GM18499 (cell line): ENCODE measurements around the gene MED26.
"Not testable (repeated sequence)": the region's sequence is repeated elsewhere in the genome, so short reads cannot be mapped to it uniquely, and the experiment has no call there.

Experiments used
- ATAC-seq: cut with Tn5 transposase; IDR thresholded peaks from one replicate; pipeline ENCODE4 v1.9.1; 2021; ENCODE audit warnings: moderate number of reproducible peaks; ENCODE audit not compliant: insufficient read depth, unreplicated experiment

Gene MED26

DNA sequence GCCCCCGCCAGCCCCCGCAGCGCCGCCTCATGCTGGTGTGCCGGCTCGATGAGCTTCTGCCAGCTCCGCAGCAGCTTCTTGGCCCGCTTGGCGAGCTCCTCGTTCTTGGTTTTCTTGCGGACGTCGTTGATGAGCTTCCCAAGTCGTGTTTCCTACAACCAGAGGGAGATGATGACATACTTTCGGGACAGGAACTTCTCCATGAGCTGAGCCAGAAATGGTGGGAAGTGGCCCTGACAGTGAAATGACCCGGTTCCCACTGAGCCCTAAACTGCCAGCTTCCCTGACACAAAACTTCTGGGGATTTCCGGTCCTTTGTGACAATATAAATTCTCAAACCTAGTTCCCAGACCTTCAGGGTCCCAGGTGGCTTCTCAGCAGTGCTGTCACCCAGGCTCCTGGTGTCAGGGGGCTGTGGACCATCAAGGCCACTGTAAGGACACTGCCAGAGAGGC lies 50.4 kb downstream of the MED26 start:
- ATAC-seq, result no peak

DNA sequence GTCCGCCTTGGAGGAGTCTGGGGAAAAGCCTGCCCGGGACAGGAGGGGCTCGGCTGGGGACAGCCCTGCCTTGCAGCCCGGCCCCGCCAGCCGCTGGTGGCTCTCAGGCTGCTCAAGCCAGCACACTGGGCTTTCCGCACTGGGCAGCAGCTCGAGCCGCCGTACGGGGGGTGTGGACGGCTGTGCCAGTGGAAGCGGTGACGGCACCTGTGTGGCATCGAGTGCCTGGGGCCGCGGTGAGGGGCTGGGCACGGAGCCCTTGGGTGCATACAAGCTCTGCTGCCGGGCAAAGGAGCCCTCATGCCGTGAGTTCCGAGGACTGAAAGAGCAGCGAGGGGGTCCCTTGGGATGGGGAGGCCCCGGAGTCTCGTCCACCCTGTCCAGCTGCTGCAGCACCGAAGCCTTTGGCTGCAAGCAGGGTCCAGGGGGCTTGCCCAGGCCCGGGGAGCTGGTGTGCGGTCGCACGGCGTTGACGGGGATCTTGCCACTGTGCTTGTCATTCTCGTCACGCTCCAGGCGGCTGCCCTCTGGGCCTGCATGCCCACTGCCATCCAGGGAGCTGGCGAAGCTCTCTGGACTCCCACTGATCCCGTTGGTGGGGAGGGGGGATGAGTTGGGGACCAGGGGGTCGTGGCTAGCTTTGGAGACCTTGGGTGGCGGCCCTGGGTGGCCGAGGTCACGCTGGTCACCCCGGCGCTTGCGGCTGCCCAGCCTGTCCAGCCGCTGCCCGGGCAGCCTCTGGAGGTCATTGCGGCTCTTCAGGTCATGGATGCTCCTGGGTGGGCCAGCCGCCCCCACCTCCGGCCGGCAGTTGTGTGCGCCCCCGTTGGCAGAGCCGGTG lies 51.1 kb downstream of the MED26 start:
- ATAC-seq, result no peak

DNA sequence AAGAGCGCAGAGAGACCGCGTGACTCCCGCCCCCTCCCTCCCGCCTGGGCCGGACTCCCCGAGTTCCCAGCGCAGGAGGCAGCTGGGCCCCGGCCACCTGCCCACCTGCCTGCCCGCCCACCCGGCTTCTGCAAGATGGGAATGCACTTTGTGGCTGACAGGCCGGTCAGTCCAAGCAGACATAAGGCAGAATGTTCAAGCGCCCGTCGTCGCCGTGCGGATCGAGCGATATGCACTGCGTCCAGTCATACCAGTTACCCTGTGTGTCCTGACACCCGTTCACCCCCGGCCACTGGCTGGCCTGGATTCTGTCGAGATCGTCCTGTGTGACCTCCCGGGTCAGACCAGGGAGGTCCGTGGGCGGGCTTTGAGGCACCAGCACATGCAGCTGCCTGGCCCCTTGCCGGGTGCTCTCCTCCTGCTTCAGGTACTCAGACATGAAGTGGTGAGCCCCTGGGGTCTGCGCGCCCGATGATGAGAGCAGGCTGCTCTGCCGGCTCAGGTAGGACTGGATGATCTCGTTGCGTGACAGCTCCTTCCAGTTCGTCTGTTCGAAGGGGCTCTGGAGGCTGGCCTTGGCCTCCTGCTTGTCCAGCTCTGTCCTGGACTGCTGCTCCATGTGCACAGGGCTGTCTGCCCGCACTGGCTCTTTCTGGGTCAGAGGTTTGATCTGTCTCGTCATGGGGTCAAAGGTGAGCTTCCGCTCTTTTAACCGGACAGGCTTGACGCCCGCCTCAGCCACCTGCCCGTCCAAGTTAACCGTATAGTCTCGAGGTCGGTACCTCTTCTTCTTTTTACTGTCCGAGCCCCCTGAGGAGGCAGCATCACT lies 51.9 kb downstream of the MED26 start:
- no peak for ATAC-seq

- no peak for ATAC-seq
Measured at GRCh38 chr19:16575282-16575681, 52.7 kb downstream of the MED26 start.

DNA sequence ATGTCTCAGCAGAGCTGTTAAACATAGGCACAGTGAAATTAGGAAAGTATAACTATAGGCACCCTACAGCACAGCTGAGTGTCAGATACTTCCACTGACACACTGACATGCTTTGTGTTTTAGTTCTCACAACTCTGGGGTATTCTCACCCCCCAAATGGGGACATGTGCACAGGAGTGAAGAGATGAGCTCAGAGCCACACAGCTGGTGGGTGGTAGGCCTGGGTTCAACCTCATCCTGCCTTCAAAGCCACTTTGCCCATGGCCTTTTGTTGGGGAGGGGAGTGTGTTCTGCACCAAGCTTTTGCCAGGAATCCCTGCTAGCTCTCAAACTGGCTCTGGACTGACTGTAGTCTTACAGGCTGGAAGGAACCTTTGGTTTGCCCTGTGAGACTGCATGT lies 54.1 kb downstream of the MED26 start:
- ATAC-seq, result no peak

DNA sequence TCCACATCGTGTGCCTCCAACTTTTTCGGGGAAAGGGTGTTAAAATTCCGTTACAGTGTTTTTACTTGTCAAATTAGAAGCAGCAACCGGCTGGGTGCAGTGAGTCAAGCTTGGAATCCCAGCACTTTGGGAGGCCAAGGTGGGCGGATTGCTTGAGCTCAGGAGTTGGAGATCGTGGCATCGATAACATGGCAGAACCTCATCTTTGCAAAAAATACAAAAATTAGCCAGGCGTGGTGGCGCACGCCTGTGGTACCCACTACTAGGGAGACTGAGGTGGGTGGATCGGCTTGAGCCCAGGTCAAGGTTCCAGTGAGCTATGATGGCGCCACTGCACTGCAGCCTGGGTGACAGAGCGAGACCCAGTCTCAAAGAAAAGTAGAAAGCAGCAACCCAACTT lies 54.7 kb downstream of the MED26 start:
- no peak for ATAC-seq

DNA sequence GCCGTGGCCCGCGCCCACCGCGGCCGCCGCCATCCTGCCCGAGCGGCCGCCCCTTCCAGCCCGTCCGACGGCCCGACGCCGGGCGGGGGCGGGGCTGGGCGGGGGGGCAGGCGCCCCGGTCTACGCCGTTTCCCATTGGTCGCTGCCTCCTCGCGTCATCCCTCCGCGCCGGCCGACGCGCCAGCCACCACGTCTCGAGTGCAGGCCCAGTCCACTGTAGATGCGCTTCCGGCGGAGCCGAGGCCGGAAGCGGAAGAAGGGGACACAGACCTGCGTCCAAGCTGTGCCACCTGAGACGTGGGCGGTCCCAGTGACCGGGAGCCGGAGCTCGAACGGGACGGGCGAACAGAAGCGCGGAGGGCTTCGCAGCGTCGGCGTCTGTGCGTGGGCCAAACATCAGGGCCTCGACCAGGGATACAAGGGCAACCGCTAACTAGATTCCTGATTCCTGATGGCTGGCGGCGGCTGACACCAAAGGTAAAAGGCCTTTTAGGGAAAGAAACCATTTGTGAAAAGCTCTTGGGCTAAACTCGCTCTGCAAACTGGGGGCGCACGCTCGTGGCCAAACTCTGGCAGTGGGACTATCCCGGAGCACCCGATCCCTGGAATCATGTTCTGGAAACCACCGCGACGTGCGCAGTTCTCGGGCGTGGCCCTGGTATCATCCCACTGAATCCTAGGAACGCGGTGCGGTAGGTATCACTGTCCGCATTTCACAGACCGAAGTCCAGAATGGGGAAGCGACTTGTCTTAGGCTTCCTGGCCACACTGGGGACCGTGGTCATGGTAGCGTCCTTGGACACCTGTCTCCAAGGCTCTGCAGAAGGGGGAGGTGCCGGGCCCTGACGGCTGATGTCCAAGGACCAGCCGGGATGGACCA lies 55.4 kb downstream of the MED26 start, which contains the start of gene SLC35E1:
Gene SLC35E1 (minus strand): TSS at position 84 of the 880 bp plus-strand sequence. CDS start 51 bp downstream, at position 33.
- ATAC-seq, result peak; percentile 52

DNA sequence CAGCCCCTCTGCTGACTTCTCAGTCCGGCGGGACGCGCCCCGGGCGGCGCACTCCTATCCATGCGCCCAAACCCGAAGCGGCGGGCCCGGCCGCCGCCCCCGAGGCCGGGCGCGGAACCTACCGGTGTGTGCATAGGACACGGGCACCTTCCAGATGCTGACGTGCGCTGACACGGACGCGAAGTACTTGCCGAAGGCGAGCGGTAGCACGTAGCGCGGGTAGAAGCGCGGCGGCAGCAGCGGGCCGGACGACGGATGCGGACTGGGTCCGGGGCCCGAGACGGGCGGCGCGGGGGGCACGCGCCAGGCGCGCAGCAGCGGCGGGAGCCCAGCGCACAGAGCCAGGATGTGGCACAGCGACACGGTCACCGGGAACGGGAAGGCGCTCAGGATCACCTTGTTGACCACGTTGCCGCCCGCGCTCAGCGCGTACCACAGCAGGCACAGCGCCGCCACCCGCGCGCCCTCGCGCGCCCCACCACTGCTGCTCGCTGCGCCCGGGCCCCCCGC lies 56.1 kb downstream of the MED26 start:
- peak; percentile 23 for ATAC-seq

- ATAC-seq, result no peak
Measured at GRCh38 chr19:16571283-16571682, 56.7 kb downstream of the MED26 start.

DNA sequence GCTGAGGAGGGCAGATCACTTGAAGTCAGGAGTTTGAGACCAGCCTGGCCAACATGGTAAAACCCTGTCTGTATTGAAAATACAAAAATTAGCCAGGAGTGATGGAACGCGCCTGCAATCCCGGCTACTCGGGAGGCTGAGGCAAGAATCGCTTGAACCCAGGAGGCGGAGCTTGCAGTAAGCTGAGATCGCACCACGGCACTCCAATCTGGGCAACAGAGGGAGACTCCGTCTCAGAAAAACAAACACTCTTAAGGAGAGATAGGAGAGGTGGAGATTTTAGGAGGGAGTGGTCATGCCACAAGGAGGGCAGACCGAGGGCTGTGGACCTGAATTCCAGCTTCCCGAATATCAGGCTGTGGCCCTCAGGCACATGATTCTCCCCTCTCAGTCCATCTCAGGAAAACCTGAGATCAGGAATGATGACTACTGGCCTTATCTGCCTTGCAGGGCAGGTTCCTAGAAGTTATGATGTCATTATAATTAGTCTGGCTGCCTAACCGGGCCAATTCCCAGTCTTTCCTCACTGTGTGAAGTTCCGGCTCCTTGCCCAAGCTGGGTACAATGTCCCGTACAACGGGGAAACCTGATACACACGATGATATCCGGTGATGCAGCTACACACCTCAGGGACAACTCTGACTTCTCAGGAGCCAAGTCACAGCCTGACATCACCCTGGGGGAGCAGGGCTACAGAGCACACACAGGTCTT lies 58.2 kb downstream of the MED26 start:
- no peak for ATAC-seq

DNA sequence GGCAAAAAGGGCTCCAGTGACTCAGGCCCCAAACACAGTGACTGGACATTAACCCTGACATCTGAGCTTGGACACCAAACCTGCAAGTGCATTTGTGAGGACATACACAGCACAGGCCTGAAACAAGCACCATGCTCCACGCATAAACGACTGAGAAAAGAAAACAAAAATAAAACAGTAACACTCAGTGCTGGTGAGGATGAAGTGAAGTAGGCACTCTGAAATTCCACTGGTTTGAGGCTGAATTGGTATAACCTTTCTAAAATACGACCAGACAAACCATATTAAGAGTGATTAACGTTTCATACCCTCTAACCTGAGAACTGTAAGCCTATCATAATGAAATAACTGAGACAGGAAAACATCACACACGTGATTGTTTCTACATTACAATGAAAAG lies 61.3 kb downstream of the MED26 start:
- ATAC-seq, result no peak

DNA sequence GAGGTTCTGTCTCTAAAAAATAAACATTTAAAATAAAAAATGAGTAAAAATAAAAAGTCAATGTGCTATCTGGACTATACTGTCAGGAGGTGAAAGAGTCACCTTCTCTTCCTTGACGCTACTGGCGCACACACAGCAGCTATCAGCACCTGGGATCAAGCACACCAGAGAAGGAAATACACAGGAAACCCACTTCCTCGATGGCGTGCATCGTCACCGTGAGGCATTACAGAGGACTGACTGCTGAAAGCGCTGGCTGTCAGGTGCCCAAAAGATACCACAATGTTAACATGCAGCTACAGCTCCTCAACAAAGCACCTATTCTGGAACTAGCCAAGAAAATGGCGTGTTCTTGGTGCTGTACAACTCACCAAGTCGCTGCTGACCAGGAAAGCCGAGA lies 61.8 kb downstream of the MED26 start:
- ATAC-seq, result no peak

GRCh38 chr19:16564842-16565241 lies 63.2 kb downstream of the MED26 start:
- ATAC-seq, result no peak

GRCh38 chr19:16562608-16563025 lies 65.4 kb downstream of the MED26 start:
- no peak for ATAC-seq

DNA sequence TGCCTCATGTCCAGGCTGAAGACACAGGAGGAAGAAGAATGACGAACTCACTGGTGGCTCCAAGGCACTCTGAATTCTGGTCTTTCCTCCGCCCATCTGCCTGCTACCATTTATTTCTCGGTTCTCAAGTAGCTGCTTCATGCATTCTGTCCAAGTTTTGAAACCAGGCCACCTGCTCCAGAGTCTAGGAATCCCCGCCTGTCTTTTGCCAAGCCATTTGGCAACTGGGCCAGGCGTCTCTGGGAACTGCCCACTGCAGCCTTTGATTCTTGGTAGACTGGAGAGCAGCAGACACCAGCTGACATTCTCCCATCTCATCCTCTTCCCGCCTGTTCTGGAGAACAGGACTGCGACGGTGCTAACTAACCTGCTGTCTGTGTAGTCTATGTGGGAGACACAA lies 66.6 kb downstream of the MED26 start:
- ATAC-seq, result no peak

- ATAC-seq, result no peak
Measured at GRCh38 chr19:16559780-16560276, 68.2 kb downstream of the MED26 start.

GRCh38 chr19:16554776-16555175 lies 73.2 kb downstream of the MED26 start:
- ATAC-seq, result no peak

GRCh38 chr19:16551902-16552301 lies 76.1 kb downstream of the MED26 start:
- ATAC-seq, result not testable (repeated sequence)

- ATAC-seq, result no peak
Measured at GRCh38 chr19:16548956-16549355, 79.0 kb downstream of the MED26 start.
